ENCODE results near the gene SPEM2.
A peak's percentile ranks its signal among the peaks of the same experiment; 100 is the strongest.

SPEM2 gene

GRCh38 chr17:7383742-7384488 lies 41.5 kb upstream of the SPEM2 start:
- H3K4me3 ChIP-seq (replicated peaks; ENCODE audit: low read depth, low read length), result peak overlapping the region; percentile 40
- TF ChIP-seq CTCF (IDR thresholded peaks at IDR 0.05; ENCODE audit: low read length, missing control alignments), result no peak
- DNase-seq (ENCODE audit: low read depth), result peak; percentile 23

GRCh38 chr17:7384489-7385081 lies 40.8 kb upstream of the SPEM2 start:
- TF ChIP-seq CTCF (IDR thresholded peaks at IDR 0.05; ENCODE audit: low read length, missing control alignments), result no peak
- peak overlapping the region; percentile 40 for H3K4me3 ChIP-seq (replicated peaks; ENCODE audit: low read depth, low read length)
- DNase-seq (ENCODE audit: low read depth), result no peak

GRCh38 chr17:7388856-7389255 lies 36.6 kb upstream of the SPEM2 start:
- DNase-seq (ENCODE audit: low read depth), result no peak
- H3K4me3 ChIP-seq (replicated peaks; ENCODE audit: low read depth, low read length), result no peak overlapping the region
- no peak for TF ChIP-seq CTCF (IDR thresholded peaks at IDR 0.05; ENCODE audit: low read length, missing control alignments)

GRCh38 chr17:7389924-7390910 lies 35.2 kb upstream of the SPEM2 start:
- no peak for DNase-seq (ENCODE audit: low read depth)
- no peak for TF ChIP-seq CTCF (IDR thresholded peaks at IDR 0.05; ENCODE audit: low read length, missing control alignments)
- no peak overlapping the region for H3K4me3 ChIP-seq (replicated peaks; ENCODE audit: low read depth, low read length)

GRCh38 chr17:7391307-7391706 lies 34.1 kb upstream of the SPEM2 start:
- no peak overlapping the region for H3K4me3 ChIP-seq (replicated peaks; ENCODE audit: low read depth, low read length)
- no peak for TF ChIP-seq CTCF (IDR thresholded peaks at IDR 0.05; ENCODE audit: low read length, missing control alignments)
- no peak for DNase-seq (ENCODE audit: low read depth)

- no peak for DNase-seq (ENCODE audit: low read depth)
- H3K4me3 ChIP-seq (replicated peaks; ENCODE audit: low read depth, low read length), result peak overlapping the region; percentile 82
- TF ChIP-seq CTCF (IDR thresholded peaks at IDR 0.05; ENCODE audit: low read length, missing control alignments), result no peak
Observed at GRCh38 chr17:7392696-7393612, 32.5 kb upstream of the SPEM2 start.

All from fibroblast of pulmonary artery (primary cell).